Measurements from ENCODE around the gene SLC22A1.

DNA sequence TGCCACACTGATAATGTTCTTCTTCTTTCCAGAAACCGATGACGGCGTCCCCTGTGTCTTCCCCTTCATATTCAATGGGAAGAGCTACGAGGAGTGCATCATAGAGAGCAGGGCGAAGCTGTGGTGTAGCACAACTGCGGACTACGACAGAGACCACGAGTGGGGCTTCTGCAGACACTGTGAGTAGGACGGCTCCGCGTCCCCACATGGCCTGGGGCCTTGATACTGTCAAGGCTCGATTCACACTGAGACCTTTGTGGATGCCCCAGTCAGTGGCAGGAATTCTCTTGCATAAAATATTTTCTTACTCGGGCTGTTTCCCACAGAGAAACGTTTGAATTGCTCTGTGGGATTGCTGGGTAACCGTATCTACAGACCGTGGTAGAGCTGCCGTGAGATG, 41.5 kb upstream of the SLC22A1 start:
- no peak for TF ChIP-seq POLR2A (IDR thresholded peaks at IDR 0.05)
- TF ChIP-seq, protein P1, sequence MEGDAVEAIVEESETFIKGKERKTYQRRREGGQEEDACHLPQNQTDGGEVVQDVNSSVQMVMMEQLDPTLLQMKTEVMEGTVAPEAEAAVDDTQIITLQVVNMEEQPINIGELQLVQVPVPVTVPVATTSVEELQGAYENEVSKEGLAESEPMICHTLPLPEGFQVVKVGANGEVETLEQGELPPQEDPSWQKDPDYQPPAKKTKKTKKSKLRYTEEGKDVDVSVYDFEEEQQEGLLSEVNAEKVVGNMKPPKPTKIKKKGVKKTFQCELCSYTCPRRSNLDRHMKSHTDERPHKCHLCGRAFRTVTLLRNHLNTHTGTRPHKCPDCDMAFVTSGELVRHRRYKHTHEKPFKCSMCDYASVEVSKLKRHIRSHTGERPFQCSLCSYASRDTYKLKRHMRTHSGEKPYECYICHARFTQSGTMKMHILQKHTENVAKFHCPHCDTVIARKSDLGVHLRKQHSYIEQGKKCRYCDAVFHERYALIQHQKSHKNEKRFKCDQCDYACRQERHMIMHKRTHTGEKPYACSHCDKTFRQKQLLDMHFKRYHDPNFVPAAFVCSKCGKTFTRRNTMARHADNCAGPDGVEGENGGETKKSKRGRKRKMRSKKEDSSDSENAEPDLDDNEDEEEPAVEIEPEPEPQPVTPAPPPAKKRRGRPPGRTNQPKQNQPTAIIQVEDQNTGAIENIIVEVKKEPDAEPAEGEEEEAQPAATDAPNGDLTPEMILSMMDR (IDR thresholded peaks at IDR 0.05): no peak

Data from breast epithelium (tissue), 3 donors.